Left ventricle myocardium inferior (tissue), 1 donor: ENCODE results near the gene SAA1. TPM values are rescaled to one million over a fixed set of nuclear protein-coding genes. Genes with fewer than 3 reads are reported as not detected.

ENCODE experiments used
- DNase-seq: peaks from one replicate; pipeline ENCODE4 v3.0.0-alpha.2; 2020
- H3K27ac ChIP-seq: fragments of 200-600 bp; replicated peaks from 2 replicates; pipeline ENCODE4 v1.8.0; 2021
- H3K27me3 ChIP-seq: fragments of 200-600 bp; 2 replicates; pipeline ENCODE4 v1.8.0; 2021; ENCODE audit warnings: low read depth
- H3K36me3 ChIP-seq: fragments of 200-600 bp; 2 replicates; pipeline ENCODE4 v1.8.0; 2021
- H3K4me1 ChIP-seq: fragments of 200-600 bp; 2 replicates; pipeline ENCODE4 v1.8.0; 2021
- H3K4me3 ChIP-seq: fragments of 200-600 bp; 2 replicates; pipeline ENCODE4 v1.8.0; 2021; ENCODE audit warnings: mild to moderate bottlenecking, moderate library complexity
- H3K9me3 ChIP-seq: fragments of 200-600 bp; replicated peaks from 2 replicates; pipeline ENCODE4 v1.8.0; 2021
- intact Hi-C: fragments of 100-400 bp; cut with micrococcal nuclease; formaldehyde crosslinking; loops from one replicate; pipeline ENCODE4 v1.11.0; 2022
- total RNA-seq: library from RNA; stranded (reverse); fragmentation: NEBNext Ultra II Directional; extraction: Animal tissue kit (Norgen Biotek cat#: 25700); gene quantifications from one replicate; pipeline ENCODE4 v1.2.1, GENCODE V29; 2021
- TF ChIP-seq, protein P1 (sequence below): fragments of 200-600 bp; IDR thresholded peaks from 2 replicates; pipeline ENCODE4 v1.8.0; 2021; ENCODE audit warnings: antibody characterized with exemption, mild to moderate bottlenecking, borderline replicate concordance
- donor health status: DM: no; HTN: yes; CAD: no; lungs with severe emphysema.

The SAA1 gene
- total RNA-seq, 1 donor from 2014 or later = not detected

- no peaks in the 10 kb centered on the region for H3K9me3 ChIP-seq
- DNase-seq = no peak
- H3K4me1 ChIP-seq = no peaks in the 10 kb centered on the region
- intact Hi-C loops = no loop called here
- H3K36me3 ChIP-seq = peaks cover 37% of the 10 kb centered on the region
- TF ChIP-seq, protein P1, sequence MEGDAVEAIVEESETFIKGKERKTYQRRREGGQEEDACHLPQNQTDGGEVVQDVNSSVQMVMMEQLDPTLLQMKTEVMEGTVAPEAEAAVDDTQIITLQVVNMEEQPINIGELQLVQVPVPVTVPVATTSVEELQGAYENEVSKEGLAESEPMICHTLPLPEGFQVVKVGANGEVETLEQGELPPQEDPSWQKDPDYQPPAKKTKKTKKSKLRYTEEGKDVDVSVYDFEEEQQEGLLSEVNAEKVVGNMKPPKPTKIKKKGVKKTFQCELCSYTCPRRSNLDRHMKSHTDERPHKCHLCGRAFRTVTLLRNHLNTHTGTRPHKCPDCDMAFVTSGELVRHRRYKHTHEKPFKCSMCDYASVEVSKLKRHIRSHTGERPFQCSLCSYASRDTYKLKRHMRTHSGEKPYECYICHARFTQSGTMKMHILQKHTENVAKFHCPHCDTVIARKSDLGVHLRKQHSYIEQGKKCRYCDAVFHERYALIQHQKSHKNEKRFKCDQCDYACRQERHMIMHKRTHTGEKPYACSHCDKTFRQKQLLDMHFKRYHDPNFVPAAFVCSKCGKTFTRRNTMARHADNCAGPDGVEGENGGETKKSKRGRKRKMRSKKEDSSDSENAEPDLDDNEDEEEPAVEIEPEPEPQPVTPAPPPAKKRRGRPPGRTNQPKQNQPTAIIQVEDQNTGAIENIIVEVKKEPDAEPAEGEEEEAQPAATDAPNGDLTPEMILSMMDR = no peak
- no peaks in the 10 kb centered on the region for H3K27me3 ChIP-seq
- no peak overlapping the region for H3K4me3 ChIP-seq
- H3K27ac ChIP-seq = no peak overlapping the region
Observed at GRCh38 chr11:18277565-18278271, 11.7 kb downstream of the SAA1 start.

DNA sequence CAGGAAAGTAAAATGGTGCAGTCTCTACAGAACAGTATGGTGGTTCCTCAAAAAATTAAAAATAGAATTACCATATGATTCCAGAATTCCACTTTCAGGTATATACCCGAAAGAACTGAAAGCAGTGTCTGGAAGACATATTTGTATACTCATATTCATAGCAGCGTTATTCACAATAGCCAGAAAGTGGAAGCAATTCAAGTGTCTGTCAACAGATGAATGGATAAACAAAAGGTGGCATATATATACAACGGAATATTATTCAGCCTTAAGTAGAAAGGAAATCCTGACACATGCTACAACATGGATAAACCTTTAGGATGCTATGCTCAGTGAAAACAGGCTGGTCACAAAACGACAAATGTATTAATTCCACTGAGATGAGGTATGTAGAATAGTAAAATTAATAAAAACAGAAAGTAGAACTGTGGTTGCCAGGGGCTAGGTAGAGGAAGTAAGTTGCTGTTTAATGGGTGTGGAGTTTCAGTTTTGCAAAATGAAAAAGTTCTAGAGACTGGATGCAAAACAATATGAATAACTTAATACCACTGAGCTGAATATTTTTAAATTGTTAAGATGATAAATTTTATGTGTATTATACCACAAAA, 14.5 kb downstream of the SAA1 start:
- intact Hi-C loops = no loop called here
- H3K36me3 ChIP-seq = peaks cover 63% of the 10 kb centered on the region
- no peak overlapping the region for H3K27ac ChIP-seq
- H3K27me3 ChIP-seq = no peaks in the 10 kb centered on the region
- DNase-seq = no peak
- no peak overlapping the region for H3K4me3 ChIP-seq
- TF ChIP-seq, protein P1 = no peak
- no peaks in the 10 kb centered on the region for H3K4me1 ChIP-seq
- no peaks in the 10 kb centered on the region for H3K9me3 ChIP-seq

- TF ChIP-seq, protein P1 = no peak
- Histone ChIP-seq H3K36me3 (peaks cover 83% of the 10 kb centered on the region), H3K27ac (no peak overlapping the region), H3K4me1 (no peaks in the 10 kb centered on the region), H3K27me3 (no peaks in the 10 kb centered on the region), H3K9me3 (no peaks in the 10 kb centered on the region), H3K4me3 (no peak overlapping the region)
- intact Hi-C loops = no loop called here
- DNase-seq = no peak
Observed at GRCh38 chr11:18282626-18283025, 16.6 kb downstream of the SAA1 start.

DNA sequence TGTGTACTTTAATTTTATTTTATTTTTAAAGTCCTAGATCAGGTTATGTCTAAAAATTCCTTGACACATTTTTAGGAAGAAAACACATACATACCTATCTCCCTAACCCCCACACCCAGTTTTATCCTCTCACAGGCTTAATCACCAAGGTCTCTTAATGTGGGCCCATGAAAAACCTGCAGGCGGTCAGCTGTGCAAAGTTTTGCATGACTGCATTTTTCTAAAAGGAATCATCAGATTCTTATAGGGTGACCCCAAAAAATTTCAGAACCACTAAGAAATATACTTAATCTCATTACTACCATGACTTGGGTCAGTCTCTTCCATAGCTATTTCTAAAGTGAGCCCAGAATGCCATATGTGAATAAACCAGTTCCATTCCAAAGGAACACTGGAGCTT, 19.8 kb downstream of the SAA1 start:
- Histone ChIP-seq H3K27ac (no peak overlapping the region), H3K4me1 (no peaks in the 10 kb centered on the region), H3K27me3 (no peaks in the 10 kb centered on the region), H3K36me3 (peaks cover 86% of the 10 kb centered on the region), H3K4me3 (no peak overlapping the region), H3K9me3 (no peaks in the 10 kb centered on the region)
- intact Hi-C loops = no loop called here
- no peak for DNase-seq
- TF ChIP-seq, protein P1 = no peak

GRCh38 chr11:18288911-18289310, 22.8 kb downstream of the SAA1 start:
- no peak overlapping the region for H3K27ac ChIP-seq
- H3K4me3 ChIP-seq = no peak overlapping the region
- H3K9me3 ChIP-seq = no peaks in the 10 kb centered on the region
- TF ChIP-seq, protein P1 = no peak
- no peaks in the 10 kb centered on the region for H3K27me3 ChIP-seq
- DNase-seq = no peak
- intact Hi-C loops = no loop called here
- H3K36me3 ChIP-seq = peaks cover 94% of the 10 kb centered on the region
- H3K4me1 ChIP-seq = no peaks in the 10 kb centered on the region
